Activated B cell treated with CpG ODN at 0.5 μM for 24 hours (primary cell): ENCODE results near the gene OR2T1. TPM values are rescaled to one million over a fixed set of nuclear protein-coding genes. Genes with fewer than 3 reads are reported as not detected.

ENCODE experiments used
- ATAC-seq: fragments of 200-7000 bp; cut with Tn5 transposase; one replicate; pipeline ENCODE4 v1.10.0; 2021; ENCODE audit warnings: low read depth, mild to moderate bottlenecking, moderate library complexity
- CTCF ChIA-PET: fragments of 350-600 bp; sonication (Branson Sonifier 250); formaldehyde crosslinking; loops from one replicate; lab custom pipeline; 2021; ENCODE audit warnings: antibody characterized with exemption; lab: Charles Lee
- POLR2A ChIA-PET: fragments of 350-600 bp; sonication (Branson Sonifier 250); formaldehyde crosslinking; loops from one replicate; lab custom pipeline; 2021; ENCODE audit warnings: antibody characterized with exemption; lab: Charles Lee
- DNase-seq: peaks from one replicate; pipeline ENCODE4 v3.0.0; 2022
- H3K27ac Mint-ChIP-seq: one replicate; pipeline ENCODE4 v1.8.0; 2020; ENCODE audit warnings: mixed read lengths
- H3K27me3 Mint-ChIP-seq: one replicate; pipeline ENCODE4 v1.8.0; 2021; ENCODE audit warnings: mixed read lengths
- H3K36me3 Mint-ChIP-seq: one replicate; pipeline ENCODE4 v1.8.0; 2021; ENCODE audit warnings: low read depth, mixed read lengths
- H3K4me1 Mint-ChIP-seq: one replicate; pipeline ENCODE4 v1.8.0; 2021; ENCODE audit warnings: mixed read lengths
- H3K4me3 Mint-ChIP-seq: one replicate; pipeline ENCODE4 v1.8.0; 2020; ENCODE audit warnings: mild to moderate bottlenecking, mixed read lengths
- H3K9me3 Mint-ChIP-seq: one replicate; pipeline ENCODE4 v1.8.0; 2020; ENCODE audit warnings: mixed read lengths
- intact Hi-C: fragments of 100-400 bp; cut with micrococcal nuclease; formaldehyde crosslinking; loops from one replicate; pipeline ENCODE4 v1.15.1; 2024
- total RNA-seq: library from RNA; stranded (reverse); gene quantifications from 2 replicates; pipeline ENCODE4 v1.2.3, GENCODE V29; 2022
- TF ChIP-seq, protein P1 (sequence below): fragments of 200-600 bp; IDR thresholded peaks from one replicate; pipeline ENCODE4 v1.8.0; 2022; ENCODE audit warnings: antibody characterized with exemption, mild to moderate bottlenecking

The OR2T1 gene
- total RNA-seq, 1 donor from 2014 or later, result not detected

- no peaks in the 10 kb centered on the region for H3K36me3 Mint-ChIP-seq
- H3K4me3 Mint-ChIP-seq, result no peak overlapping the region
- peaks cover 38% of the 10 kb centered on the region for H3K27me3 Mint-ChIP-seq
- POLR2A ChIA-PET, result no interaction called here
- intact Hi-C loops, result no loop called here
- no peak for ATAC-seq
- no peak overlapping the region for H3K27ac Mint-ChIP-seq
- no peak for DNase-seq
- TF ChIP-seq, protein P1, sequence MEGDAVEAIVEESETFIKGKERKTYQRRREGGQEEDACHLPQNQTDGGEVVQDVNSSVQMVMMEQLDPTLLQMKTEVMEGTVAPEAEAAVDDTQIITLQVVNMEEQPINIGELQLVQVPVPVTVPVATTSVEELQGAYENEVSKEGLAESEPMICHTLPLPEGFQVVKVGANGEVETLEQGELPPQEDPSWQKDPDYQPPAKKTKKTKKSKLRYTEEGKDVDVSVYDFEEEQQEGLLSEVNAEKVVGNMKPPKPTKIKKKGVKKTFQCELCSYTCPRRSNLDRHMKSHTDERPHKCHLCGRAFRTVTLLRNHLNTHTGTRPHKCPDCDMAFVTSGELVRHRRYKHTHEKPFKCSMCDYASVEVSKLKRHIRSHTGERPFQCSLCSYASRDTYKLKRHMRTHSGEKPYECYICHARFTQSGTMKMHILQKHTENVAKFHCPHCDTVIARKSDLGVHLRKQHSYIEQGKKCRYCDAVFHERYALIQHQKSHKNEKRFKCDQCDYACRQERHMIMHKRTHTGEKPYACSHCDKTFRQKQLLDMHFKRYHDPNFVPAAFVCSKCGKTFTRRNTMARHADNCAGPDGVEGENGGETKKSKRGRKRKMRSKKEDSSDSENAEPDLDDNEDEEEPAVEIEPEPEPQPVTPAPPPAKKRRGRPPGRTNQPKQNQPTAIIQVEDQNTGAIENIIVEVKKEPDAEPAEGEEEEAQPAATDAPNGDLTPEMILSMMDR, result no peak
- CTCF ChIA-PET, result no interaction called here
- peaks cover 3% of the 10 kb centered on the region for H3K9me3 Mint-ChIP-seq
- no peaks in the 10 kb centered on the region for H3K4me1 Mint-ChIP-seq
Measured at GRCh38 chr1:248393050-248393449, 9.8 kb upstream of the OR2T1 start.

DNA sequence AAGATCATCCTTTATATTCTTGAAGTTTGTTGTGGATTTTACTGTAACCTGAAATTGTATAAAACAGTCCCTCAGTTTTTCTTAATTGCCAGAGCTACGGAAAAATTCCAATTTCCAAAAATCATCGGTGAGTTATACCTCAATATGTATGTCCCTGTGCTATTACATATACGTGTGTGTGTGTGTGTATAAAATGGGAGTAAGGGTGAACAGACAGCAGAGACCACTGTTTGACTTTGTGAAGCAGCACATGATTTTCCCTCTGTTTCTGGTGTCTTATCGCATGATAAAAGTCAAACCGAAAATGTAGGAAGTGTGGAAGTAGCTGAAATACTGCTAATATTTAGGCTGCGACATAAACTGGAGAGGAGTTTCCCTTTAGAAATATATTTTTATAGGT is 1.2 kb downstream of the OR2T1 start:
- ChIA-PET CTCF (interaction anchor here (0.8 to 2.1 kb wide), 4 partner anchors 208 to 401 kb away, joined by 3 to 15 read pairs (median 6); no protein-coding TSS in a partner anchor), POLR2A (no interaction called here)
- Mint-ChIP-seq H3K27me3 (no peaks in the 10 kb centered on the region), H3K36me3 (no peaks in the 10 kb centered on the region), H3K4me3 (no peak overlapping the region), H3K9me3 (peaks cover 3% of the 10 kb centered on the region), H3K4me1 (no peaks in the 10 kb centered on the region), H3K27ac (peak overlapping the region; percentile 0)
- DNase-seq (no peak), ATAC-seq (no peak)
- TF ChIP-seq, protein P1, result no peak
- intact Hi-C loops, result loop anchor here (1.0 kb wide), 3 partner anchors 218 to 403 kb away; no protein-coding TSS in a partner anchor

- intact Hi-C loops, result no loop called here
- H3K27ac Mint-ChIP-seq, result no peak overlapping the region
Measured at GRCh38 chr1:248406721-248407692, 4.2 kb downstream of the OR2T1 start.

GRCh38 chr1:248416226-248416625 is 13.4 kb downstream of the OR2T1 start:
- ATAC-seq, result no peak
- DNase-seq, result no peak
- Mint-ChIP-seq H3K27me3 (no peaks in the 10 kb centered on the region), H3K4me3 (no peak overlapping the region), H3K36me3 (no peaks in the 10 kb centered on the region), H3K4me1 (peaks cover 11% of the 10 kb centered on the region), H3K9me3 (peaks cover 7% of the 10 kb centered on the region), H3K27ac (no peak overlapping the region)
- POLR2A ChIA-PET, result no interaction called here
- TF ChIP-seq, protein P1, result no peak
- CTCF ChIA-PET, result no interaction called here
- intact Hi-C loops, result loop anchor here (10.0 kb wide), 1 partner anchor 49 kb away; no protein-coding TSS in a partner anchor

More at GRCh38 chr1:248406721-248407692, 4.2 kb downstream of the OR2T1 start:
- H3K27me3 Mint-ChIP-seq, result no peaks in the 10 kb centered on the region
- POLR2A ChIA-PET, result no interaction called here
- CTCF ChIA-PET, result no interaction called here
- no peak overlapping the region for H3K4me3 Mint-ChIP-seq
- peaks cover 12% of the 10 kb centered on the region for H3K9me3 Mint-ChIP-seq
- TF ChIP-seq, protein P1, result no peak
- no peak for DNase-seq
- ATAC-seq, result no peak
- no peaks in the 10 kb centered on the region for H3K36me3 Mint-ChIP-seq
- H3K4me1 Mint-ChIP-seq, result no peaks in the 10 kb centered on the region

- intact Hi-C loops, result loop anchor here (10.0 kb wide), 1 partner anchor 47 kb away; no protein-coding TSS in a partner anchor
- POLR2A ChIA-PET, result no interaction called here
- H3K4me3 Mint-ChIP-seq, result no peak overlapping the region
- TF ChIP-seq, protein P1, result no peak
- no peaks in the 10 kb centered on the region for H3K36me3 Mint-ChIP-seq
- H3K4me1 Mint-ChIP-seq, result peaks cover 11% of the 10 kb centered on the region
- H3K27me3 Mint-ChIP-seq, result no peaks in the 10 kb centered on the region
- no peak for ATAC-seq
- H3K27ac Mint-ChIP-seq, result no peak overlapping the region
- DNase-seq, result no peak
- CTCF ChIA-PET, result no interaction called here
- peaks cover 11% of the 10 kb centered on the region for H3K9me3 Mint-ChIP-seq
Measured at GRCh38 chr1:248417854-248418253, 15.0 kb downstream of the OR2T1 start.
